ENCODE results near the gene NUP35. TPM values are rescaled to one million over a fixed set of nuclear protein-coding genes. Genes with fewer than 3 reads are reported as not detected.

NUP35 gene
- total and polyA plus RNA-seq, 2 experiments from 2014 or later = 57.4 to 65.3 TPM

GRCh38 chr2:183179156-183179555 lies 54.9 kb downstream of the NUP35 start:
- peaks cover 61% of the 10 kb centered on the region for H3K79me2 ChIP-seq (replicated peaks; ENCODE audit: insufficient read depth)
- no peak overlapping the region for H3K4me2 ChIP-seq
- H3K4me1 Mint-ChIP-seq = no peaks in the 10 kb centered on the region; the same call in 2 of the 3 replicates

GRCh38 chr2:183185534-183185933 lies 61.3 kb downstream of the NUP35 start:
- Histone ChIP-seq H3K9me2 (ENCODE audit: insufficient read depth) (no peaks in the 10 kb centered on the region), H3K27me3 (ENCODE audit: insufficient read depth) (no peaks in the 10 kb centered on the region), H3F3A (replicated peaks; ENCODE audit: low read depth) (no peaks in the 10 kb centered on the region), H3K4me1 (ENCODE audit: insufficient read depth) (peaks cover 4% of the 10 kb centered on the region; the same call in 1 of the 2 replicates), H3K36me3 (ENCODE audit: insufficient read depth) (peaks cover 21% of the 10 kb centered on the region; the same call in 1 of the 2 replicates), H3K27ac (ENCODE audit: low read depth) (0 out of 2 replicates have a peak overlapping the region, but pooled peaks have one; percentile 17), H2AFZ (no peak overlapping the region), H3K4me3 (no peak overlapping the region), H3K79me2 (replicated peaks; ENCODE audit: insufficient read depth) (peaks cover 54% of the 10 kb centered on the region), H3K4me2 (no peak overlapping the region), H4K20me1 (replicated peaks; ENCODE audit: insufficient read depth) (peaks cover 12% of the 10 kb centered on the region; the same call in 1 of the 2 replicates)
- DNase-seq (ENCODE audit: low spot score) (peak; percentile 45), ATAC-seq (peak; percentile 87)
- no peaks in the 10 kb centered on the region for H3K27me3 Mint-ChIP-seq (ENCODE audit: insufficient read depth, low read depth, poor library complexity)
- no peak overlapping the region for H3K4me3 Mint-ChIP-seq
- peak overlapping the region; percentile 68; the same call in 1 of the 2 replicates for H3K27ac Mint-ChIP-seq
- H3K4me1 Mint-ChIP-seq = peaks cover 6% of the 10 kb centered on the region
- H3K36me3 Mint-ChIP-seq (ENCODE audit: low read depth) = peaks cover 50% of the 10 kb centered on the region
- H3K9me3 Mint-ChIP-seq = peaks cover 14% of the 10 kb centered on the region
- TF ChIP-seq ETS1 (IDR thresholded peaks at IDR 0.05) (no peak), ZNF331 (CRISPR knock-in tag; IDR thresholded peaks at IDR 0.05; ENCODE audit: low read depth) (no peak), EZH2 (IDR thresholded peaks at IDR 0.05; ENCODE audit: low read depth, unreplicated experiment) (no peak), POLR2AphosphoS5 (IDR thresholded peaks at IDR 0.05; ENCODE audit: low read depth) (no peak)

More at GRCh38 chr2:183179156-183179555, 54.9 kb downstream of the NUP35 start:
- H3K36me3 ChIP-seq (ENCODE audit: insufficient read depth) = peaks cover 27% of the 10 kb centered on the region; the same call in 1 of the 2 replicates
- peaks cover 2% of the 10 kb centered on the region for H3K27me3 Mint-ChIP-seq (ENCODE audit: insufficient read depth, low read depth, poor library complexity)
- DNase-seq (ENCODE audit: low spot score) (no peak), ATAC-seq (peak; percentile 38; the same call in 1 of the 3 replicates)
- H3K27ac ChIP-seq (ENCODE audit: low read depth) = no peak overlapping the region
- H3K4me1 ChIP-seq (ENCODE audit: insufficient read depth) = no peaks in the 10 kb centered on the region
- no peaks in the 10 kb centered on the region for H3K27me3 ChIP-seq (ENCODE audit: insufficient read depth)
- H3F3A ChIP-seq (replicated peaks; ENCODE audit: low read depth) = no peaks in the 10 kb centered on the region
- H3K4me3 ChIP-seq = no peak overlapping the region
- H3K9me2 ChIP-seq (ENCODE audit: insufficient read depth) = no peaks in the 10 kb centered on the region
- H3K27ac Mint-ChIP-seq = no peak overlapping the region
- H3K36me3 Mint-ChIP-seq (ENCODE audit: low read depth) = peaks cover 96% of the 10 kb centered on the region
- no peak overlapping the region for H2AFZ ChIP-seq
- H4K20me1 ChIP-seq (replicated peaks; ENCODE audit: insufficient read depth) = 0 out of 2 replicates have a peak, but pooled peaks cover 4% of the 10 kb centered on the region
- peaks cover 47% of the 10 kb centered on the region for H3K9me3 Mint-ChIP-seq
- TF ChIP-seq NANOG (IDR thresholded peaks at IDR 0.05; ENCODE audit: borderline replicate concordance) = no peak
- no peak overlapping the region for H3K4me3 Mint-ChIP-seq

GRCh38 chr2:183186296-183186695 lies 62.1 kb downstream of the NUP35 start:
- Mint-ChIP-seq H3K4me1 (peaks cover 6% of the 10 kb centered on the region), H3K4me3 (no peak overlapping the region), H3K9me3 (peaks cover 14% of the 10 kb centered on the region), H3K36me3 (ENCODE audit: low read depth) (peaks cover 42% of the 10 kb centered on the region), H3K27ac (no peak overlapping the region), H3K27me3 (ENCODE audit: insufficient read depth, low read depth, poor library complexity) (no peaks in the 10 kb centered on the region)
- peaks cover 48% of the 10 kb centered on the region for H3K79me2 ChIP-seq (replicated peaks; ENCODE audit: insufficient read depth)
- H3K27ac ChIP-seq (ENCODE audit: low read depth) = no peak overlapping the region
- no peak overlapping the region for H2AFZ ChIP-seq
- H3K4me2 ChIP-seq = no peak overlapping the region
- H3F3A ChIP-seq (replicated peaks; ENCODE audit: low read depth) = no peaks in the 10 kb centered on the region
- no peaks in the 10 kb centered on the region for H3K27me3 ChIP-seq (ENCODE audit: insufficient read depth)
- peaks cover 12% of the 10 kb centered on the region; the same call in 1 of the 2 replicates for H4K20me1 ChIP-seq (replicated peaks; ENCODE audit: insufficient read depth)
- H3K4me1 ChIP-seq (ENCODE audit: insufficient read depth) = peaks cover 4% of the 10 kb centered on the region; the same call in 1 of the 2 replicates
- ATAC-seq (no peak), DNase-seq (ENCODE audit: low spot score) (no peak)
- H3K4me3 ChIP-seq = no peak overlapping the region
- H3K36me3 ChIP-seq (ENCODE audit: insufficient read depth) = peaks cover 21% of the 10 kb centered on the region; the same call in 1 of the 2 replicates
- no peaks in the 10 kb centered on the region for H3K9me2 ChIP-seq (ENCODE audit: insufficient read depth)
- TF ChIP-seq EZH2phosphoT487 (IDR thresholded peaks at IDR 0.05; ENCODE audit: unreplicated experiment) (no peak), REST (IDR thresholded peaks at IDR 0.05; ENCODE audit: unreplicated experiment) (no peak), CREB1 (CRISPR knock-in tag; IDR thresholded peaks at IDR 0.05; ENCODE audit: low read depth) (no peak), ZNF331 (CRISPR knock-in tag; IDR thresholded peaks at IDR 0.05; ENCODE audit: low read depth) (no peak), EZH2 (IDR thresholded peaks at IDR 0.05; ENCODE audit: low read depth, unreplicated experiment) (no peak), POLR2AphosphoS5 (IDR thresholded peaks at IDR 0.05; ENCODE audit: low read depth) (no peak)

All from GM23338 (cell line).